Activated CD4-positive, alpha-beta T cell treated with anti-CD3 and anti-CD28 coated beads for 4 hours (primary cell): ENCODE measurements around the gene STUB1.

Experiments used
- DNase-seq, 2 donors: peaks; one replicate each; pipeline ENCODE4 v3.0.0-alpha.2; 2020

The STUB1 gene

DNA sequence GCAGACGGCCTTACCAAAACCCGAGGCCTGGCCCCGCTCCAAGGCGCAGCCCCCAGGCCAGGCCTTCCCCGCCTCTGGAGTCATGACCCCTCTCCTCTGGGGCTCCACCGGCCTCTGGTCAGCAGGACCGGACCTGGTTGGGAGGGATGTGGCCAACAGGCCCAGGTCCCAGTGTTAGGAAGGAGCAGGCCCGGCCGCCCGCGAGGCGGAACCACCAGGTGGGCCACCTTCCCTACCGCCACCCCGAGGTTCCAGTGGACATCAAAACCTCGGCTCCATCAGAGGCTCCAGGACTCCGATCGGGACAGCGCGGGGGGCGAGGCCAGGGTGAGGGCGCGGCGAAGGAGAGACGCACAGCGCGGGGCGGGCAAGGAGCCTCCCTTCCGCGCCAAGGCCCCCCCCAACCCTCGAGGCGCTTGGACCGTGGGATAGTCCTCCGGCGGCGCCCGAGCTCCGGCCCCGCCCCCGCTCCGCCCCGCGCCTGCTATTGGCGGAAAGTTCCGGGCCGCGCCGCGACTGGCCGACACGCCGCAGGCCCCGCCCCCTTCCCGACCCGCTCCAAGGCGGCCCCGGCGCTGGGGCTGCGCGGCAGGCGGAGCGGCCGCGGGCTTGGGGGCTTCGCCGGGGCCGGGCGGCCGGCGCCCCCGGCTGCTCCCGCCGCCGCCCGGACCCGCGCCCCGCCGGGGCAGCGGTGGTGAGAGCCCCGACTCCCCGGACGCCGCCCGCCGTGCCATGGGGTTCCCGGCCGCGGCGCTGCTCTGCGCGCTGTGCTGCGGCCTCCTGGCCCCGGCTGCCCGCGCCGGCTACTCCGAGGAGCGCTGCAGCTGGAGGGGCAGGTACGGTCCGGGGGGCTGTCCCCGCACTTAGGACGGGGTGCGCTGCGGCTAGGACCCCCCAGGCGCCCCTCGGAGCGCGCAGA is 34.6 kb downstream of the STUB1 start, which contains the start of gene METRN:
Gene METRN (plus strand): TSS at position 561 of the 919 bp plus-strand sequence. CDS start 172 bp downstream, at position 733.
- peak; percentile 89 to 90 for DNase-seq

DNA sequence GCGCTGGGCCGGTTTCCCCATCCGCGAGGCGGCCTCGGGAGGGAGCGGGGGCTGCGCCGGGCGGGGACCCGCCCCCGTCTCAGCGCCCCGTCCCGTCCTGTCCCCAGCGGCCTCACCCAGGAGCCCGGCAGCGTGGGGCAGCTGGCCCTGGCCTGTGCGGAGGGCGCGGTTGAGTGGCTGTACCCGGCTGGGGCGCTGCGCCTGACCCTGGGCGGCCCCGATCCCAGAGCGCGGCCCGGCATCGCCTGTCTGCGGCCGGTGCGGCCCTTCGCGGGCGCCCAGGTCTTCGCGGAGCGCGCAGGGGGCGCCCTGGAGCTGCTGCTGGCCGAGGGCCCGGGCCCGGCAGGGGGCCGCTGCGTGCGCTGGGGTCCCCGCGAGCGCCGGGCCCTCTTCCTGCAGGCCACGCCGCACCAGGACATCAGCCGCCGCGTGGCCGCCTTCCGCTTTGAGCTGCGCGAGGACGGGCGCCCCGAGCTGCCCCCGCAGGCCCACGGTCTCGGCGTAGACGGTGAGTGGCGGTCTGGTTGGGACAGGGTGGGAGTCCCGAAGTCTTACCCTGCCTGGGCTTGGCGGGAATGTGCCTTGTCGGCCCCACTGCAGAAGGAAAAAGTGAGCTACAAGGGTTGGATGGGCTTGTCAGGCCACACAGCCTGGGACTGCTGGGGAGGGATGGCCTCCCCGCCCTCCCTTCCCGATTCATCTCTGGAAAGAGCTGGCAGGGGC is 35.4 kb downstream of the STUB1 start:
- DNase-seq, result no peak

GRCh38 chr16:716200-716568 is 36.0 kb downstream of the STUB1 start:
- DNase-seq, result no peak

DNA sequence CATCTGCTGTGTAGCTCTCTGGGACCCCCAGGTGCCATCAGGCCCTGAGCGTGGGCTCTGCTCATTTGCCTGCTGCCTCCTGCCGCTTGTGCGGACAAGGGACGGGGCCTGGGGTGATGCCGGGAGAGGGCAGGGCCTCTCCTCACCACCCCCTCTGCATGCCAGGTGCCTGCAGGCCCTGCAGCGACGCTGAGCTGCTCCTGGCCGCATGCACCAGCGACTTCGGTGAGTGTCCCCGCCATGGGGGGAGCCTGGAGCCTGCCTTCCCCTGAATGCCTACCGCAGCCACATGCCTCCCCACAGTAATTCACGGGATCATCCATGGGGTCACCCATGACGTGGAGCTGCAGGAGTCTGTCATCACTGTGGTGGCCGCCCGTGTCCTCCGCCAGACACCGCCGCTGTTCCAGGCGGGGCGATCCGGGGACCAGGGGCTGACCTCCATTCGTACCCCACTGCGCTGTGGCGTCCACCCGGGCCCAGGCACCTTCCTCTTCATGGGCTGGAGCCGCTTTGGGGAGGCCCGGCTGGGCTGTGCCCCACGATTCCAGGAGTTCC is 36.6 kb downstream of the STUB1 start:
- no peak for DNase-seq

GRCh38 chr16:717450-718245 is 37.4 kb downstream of the STUB1 start:
- no peak for DNase-seq

DNA sequence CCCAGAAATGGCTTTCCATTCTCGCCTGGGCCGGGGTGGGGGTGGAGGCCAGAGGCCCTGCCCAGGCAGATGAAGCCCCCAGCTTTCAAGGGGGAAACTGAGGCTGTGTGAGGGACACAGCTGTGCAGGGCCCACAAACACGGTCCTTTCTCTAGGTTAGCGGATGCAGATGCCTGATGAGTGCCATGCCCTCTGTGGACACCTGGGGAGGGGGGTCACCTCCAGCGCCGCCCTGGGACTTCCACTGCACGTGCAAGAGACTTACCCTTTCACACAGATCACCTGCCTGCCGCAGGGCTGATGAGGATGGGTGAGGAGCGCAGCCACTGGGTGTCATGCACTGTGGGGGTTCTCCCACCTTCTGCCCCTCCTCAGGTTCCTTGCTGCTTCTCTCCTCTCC is 38.2 kb downstream of the STUB1 start:
- DNase-seq, result no peak

DNA sequence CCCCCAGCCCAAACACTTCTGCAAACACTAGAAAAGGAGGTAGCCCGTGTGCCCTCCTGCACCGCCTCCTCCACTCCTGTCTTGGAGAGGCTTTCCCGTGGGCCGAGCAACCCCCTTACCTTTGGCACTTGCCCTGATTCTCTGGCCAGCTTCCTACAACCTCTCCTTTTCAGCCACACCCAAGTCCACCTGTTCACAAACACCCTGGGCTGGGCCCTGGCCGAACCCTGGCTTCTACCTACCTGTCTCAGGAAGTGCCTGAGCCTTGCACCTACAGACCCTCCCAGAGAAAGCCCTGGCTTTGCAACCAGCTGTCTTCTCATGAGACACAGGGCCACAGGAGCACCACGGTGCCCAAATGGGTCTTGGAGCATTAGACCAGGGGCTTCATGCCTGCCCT is 38.7 kb downstream of the STUB1 start:
- no peak for DNase-seq

DNA sequence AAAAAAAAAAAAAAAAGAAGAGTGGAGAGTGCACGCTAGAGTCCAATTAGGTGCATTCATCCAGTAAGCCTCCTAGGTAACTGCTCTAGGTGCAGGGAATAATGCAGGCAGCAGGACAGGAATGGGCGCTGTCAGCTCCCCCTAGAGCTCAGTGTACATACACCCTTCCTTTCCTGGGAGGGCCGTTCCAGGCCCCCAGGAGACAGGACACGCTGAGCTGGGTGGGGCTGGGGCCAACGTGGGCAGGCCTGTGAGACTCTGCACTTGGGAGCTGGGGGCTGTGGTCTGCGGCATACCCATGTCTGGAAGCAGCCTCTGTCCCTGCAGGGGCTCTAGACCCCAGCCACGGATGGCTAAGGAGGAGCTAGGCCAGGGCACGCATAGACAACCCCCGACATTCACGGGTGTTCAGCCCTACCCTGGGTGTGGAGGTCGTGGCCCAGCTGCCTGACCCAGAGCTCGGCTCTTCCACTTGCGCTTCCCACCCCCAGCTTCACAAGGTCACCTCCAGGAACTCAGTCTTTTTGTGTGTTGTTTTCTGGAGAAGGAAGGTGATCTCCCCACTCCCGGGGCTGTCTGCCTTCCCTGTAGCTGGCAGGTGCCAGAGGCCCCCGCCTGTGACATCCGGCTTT is 39.7 kb downstream of the STUB1 start:
- DNase-seq, result no peak

GRCh38 chr16:720447-720989 is 40.3 kb downstream of the STUB1 start:
- peak; percentile 31 to 35 for DNase-seq

GRCh38 chr16:720990-721764 is 41.0 kb downstream of the STUB1 start, which contains the start of gene ANTKMT:
Gene ANTKMT (plus strand): TSS chr16:721146. CDS start chr16:721275, 129 bp downstream.
- DNase-seq, result peak; percentile 44 to 65

DNA sequence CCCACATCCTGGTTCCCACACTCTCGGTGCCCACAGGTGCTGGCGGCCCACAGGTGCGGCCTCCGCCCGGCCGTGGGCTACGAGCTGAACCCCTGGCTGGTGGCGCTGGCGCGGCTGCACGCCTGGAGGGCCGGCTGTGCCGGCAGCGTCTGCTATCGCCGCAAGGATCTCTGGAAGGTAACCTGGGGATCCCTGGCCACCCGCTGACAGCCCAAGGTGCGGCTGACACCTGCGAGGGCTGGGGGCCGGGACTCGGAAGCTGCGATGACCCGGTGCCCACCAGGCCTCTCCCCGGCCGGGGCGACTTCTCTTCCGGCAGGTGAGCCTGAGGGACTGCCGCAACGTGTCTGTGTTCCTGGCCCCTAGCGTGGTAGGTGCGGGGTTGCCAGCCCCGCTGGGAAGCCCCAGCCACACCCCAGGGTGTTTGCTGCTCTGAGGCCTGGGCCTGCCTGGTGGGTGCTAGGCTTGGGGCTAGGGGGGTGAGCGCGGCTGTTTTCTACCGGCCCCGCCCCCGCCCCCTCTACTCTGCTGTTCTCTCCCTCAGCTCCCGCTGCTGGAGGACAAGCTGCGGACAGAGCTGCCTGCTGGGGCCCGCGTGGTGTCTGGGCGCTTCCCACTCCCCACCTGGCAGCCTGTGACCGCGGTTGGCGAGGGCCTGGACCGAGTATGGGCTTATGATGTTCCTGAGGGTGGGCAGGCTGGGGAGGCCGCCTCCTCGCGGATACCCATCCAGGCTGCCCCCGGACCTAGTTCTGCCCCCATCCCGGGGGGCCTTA is 41.7 kb downstream of the STUB1 start:
- DNase-seq, result no peak

- DNase-seq, result no peak
Measured at GRCh38 chr16:722835-723633, 42.8 kb downstream of the STUB1 start.

GRCh38 chr16:723695-724094 is 43.5 kb downstream of the STUB1 start:
- no peak for DNase-seq

- no peak for DNase-seq
Measured at GRCh38 chr16:724188-725040, 44.2 kb downstream of the STUB1 start.

DNA sequence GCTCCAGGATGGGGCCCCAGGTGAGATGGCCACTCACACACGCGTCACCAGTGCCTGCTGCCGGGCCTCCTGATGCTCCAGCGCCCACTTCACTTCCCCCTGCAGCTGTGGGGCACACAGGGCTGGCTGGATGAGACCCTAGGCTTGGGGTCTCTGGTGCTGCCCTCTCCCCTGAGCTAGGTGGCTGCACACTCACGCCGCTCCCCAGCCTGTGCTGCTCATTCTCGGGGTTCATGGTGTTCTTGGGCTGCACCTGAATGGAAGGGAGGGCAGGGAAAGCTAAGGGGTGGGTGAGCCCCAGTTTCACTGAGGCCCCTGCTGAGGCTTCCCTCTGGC is 44.8 kb downstream of the STUB1 start:
- no peak for DNase-seq

DNA sequence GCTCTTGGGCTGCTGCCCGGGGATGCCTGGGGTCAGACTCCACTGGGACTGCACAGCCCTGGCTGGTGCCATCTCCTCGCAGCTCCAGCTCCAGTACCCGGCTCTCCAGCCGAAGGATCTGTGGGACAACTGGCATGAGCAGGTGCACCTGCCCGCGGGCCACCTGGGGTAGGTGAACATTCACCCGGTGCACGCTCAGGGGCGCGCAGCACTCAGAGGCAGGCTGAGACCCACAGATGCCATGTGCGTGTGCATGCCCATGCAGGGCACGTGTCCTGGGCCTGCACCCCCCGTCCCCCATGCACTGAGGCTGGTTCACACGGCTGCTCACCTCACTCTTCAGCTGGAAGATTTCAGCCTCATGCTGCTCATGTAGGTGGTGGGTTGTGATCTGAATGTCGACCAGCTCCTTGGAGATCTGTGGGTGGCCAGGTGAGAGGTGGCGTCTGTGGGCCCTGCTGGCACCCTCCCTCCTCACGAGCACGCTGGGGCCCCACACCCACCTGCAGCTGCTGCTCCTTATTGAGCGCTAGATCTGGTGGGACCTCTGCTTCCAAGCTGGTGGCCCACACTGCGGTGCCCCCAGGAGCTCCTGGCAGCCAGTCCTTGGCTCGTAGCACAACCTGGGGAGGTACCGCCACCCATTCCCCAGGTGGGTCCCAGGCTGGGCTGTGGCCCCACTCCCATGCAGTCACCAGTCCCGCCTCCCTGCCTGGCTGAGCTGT is 45.4 kb downstream of the STUB1 start:
- no peak for DNase-seq

DNA sequence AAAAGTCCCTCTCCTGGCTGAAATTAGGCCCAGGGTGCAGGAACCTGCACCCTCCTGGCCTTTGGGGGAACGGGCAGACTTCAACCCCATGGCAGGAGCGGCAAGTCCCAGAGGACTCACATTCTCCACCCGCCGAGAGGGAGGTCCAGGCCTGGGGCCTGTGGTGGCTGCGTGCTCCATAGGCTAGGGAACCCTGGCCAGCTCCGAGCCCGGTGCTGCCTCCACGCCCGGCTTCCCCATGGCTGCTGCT is 45.9 kb downstream of the STUB1 start:
- DNase-seq, result no peak
